CD4-positive, CD25-positive, alpha-beta regulatory T cell (primary cell): ENCODE measurements around the gene AGT. TPM values are rescaled to one million over a fixed set of nuclear protein-coding genes. Genes with fewer than 3 reads are reported as not detected.

Source experiments
- ATAC-seq, 2 donors: fragments of 150-1000 bp; cut with Tn5 transposase; one replicate each; pipeline ENCODE4 v1.10.0; 2021; ENCODE audit warnings: low read depth in 2 of 2, moderate number of reproducible peaks in 2 of 2, moderate library complexity in 1 of 2
- DNase-seq, 3 donors: peaks; one replicate each; pipeline versions ENCODE4 v3.0.0 to v3.0.0-alpha.2; 2012 to 2022; ENCODE audit warnings: mixed read lengths in 1 of 3
- H3K27ac ChIP-seq: one replicate; pipeline ENCODE4 v1.7.0; 2013; ENCODE audit warnings: mild to moderate bottlenecking, low read length; ENCODE audit not compliant: insufficient read depth, poor library complexity, severe bottlenecking
- H3K27me3 ChIP-seq: one replicate; pipeline ENCODE4 v1.7.0; 2013; ENCODE audit warnings: low read length; ENCODE audit not compliant: control insufficient read depth, insufficient read depth
- H3K36me3 ChIP-seq: one replicate; pipeline ENCODE4 v1.7.0; 2013; ENCODE audit warnings: mild to moderate bottlenecking, low read length, moderate library complexity; ENCODE audit not compliant: control insufficient read depth, insufficient read depth
- H3K4me1 ChIP-seq: 2 replicates; pipeline ENCODE4 v1.7.0; 2013; ENCODE audit warnings: mild to moderate bottlenecking, low read length; ENCODE audit not compliant: insufficient read depth, control insufficient read depth, poor library complexity, severe bottlenecking
- H3K4me3 ChIP-seq: one replicate; pipeline ENCODE4 v1.7.0; 2013; ENCODE audit warnings: low read depth, mild to moderate bottlenecking, low read length, moderate library complexity
- H3K9me3 ChIP-seq, 2 experiments: 1 replicate in 1 of 2; 2 replicates in 1 of 2; pipeline ENCODE4 v1.7.0; 2013; ENCODE audit warnings: low read length in 2 of 2, mild to moderate bottlenecking in 1 of 2, moderate library complexity in 1 of 2; ENCODE audit not compliant: control insufficient read depth in 2 of 2
- H3K27ac Mint-ChIP-seq, 3 donors: one replicate each; pipeline ENCODE4 v1.8.0; 2020 to 2022; ENCODE audit warnings: mild to moderate bottlenecking in 3 of 3, mixed read lengths in 3 of 3, moderate library complexity in 2 of 3
- H3K27me3 Mint-ChIP-seq: one replicate; pipeline ENCODE4 v1.8.0; 2022; ENCODE audit warnings: mild to moderate bottlenecking, mixed read lengths
- H3K36me3 Mint-ChIP-seq: one replicate; pipeline ENCODE4 v1.8.0; 2020; ENCODE audit warnings: mixed read lengths
- H3K4me1 Mint-ChIP-seq, 4 donors: one replicate each; pipeline ENCODE4 v1.8.0; 2020 to 2022; ENCODE audit warnings: mixed read lengths in 4 of 4, mild to moderate bottlenecking in 1 of 4
- H3K4me3 Mint-ChIP-seq, 4 donors: one replicate each; pipeline ENCODE4 v1.8.0; 2020 to 2022; ENCODE audit warnings: mild to moderate bottlenecking in 4 of 4, mixed read lengths in 4 of 4, moderate library complexity in 3 of 4
- H3K9me3 Mint-ChIP-seq, 7 donors: one replicate each; pipeline ENCODE4 v1.8.0; 2020 to 2022; ENCODE audit warnings: mixed read lengths in 7 of 7, mild to moderate bottlenecking in 3 of 7, moderate library complexity in 2 of 7
- polyA plus RNA-seq, 4 donors: library from polyadenylated mRNA; unstranded; fragments of 300-500 nt; fragmentation: Illumina TruSeq; gene quantifications; one replicate each; pipeline ENCODE4 v1.2.3, GENCODE V29; 2021
- total RNA-seq: library from RNA; stranded (reverse); gene quantifications from one replicate; pipeline ENCODE4 v1.2.3, GENCODE V29; 2022

The AGT gene
- total and polyA plus RNA-seq, 5 donors from 2014 or later: not detected

GRCh38 chr1:230709619-230710542 is 4.0 kb downstream of the AGT start:
- Mint-ChIP-seq H3K36me3 (no peaks in the 10 kb centered on the region), H3K9me3 (peaks cover 0 to 4% (median 0%) of the 10 kb centered on the region in 7 donors), H3K27ac (no peak overlapping the region), H3K4me3 (no peak overlapping the region), H3K27me3 (no peaks in the 10 kb centered on the region), H3K4me1 (peaks cover 0 to 5% (median 1%) of the 10 kb centered on the region in 4 donors)
- Histone ChIP-seq H3K27me3 (peaks cover under 1% of the 10 kb centered on the region), H3K36me3 (no peaks in the 10 kb centered on the region), H3K9me3 (no peaks in the 10 kb centered on the region), H3K4me1 (no peaks in the 10 kb centered on the region), H3K4me3 (no peak overlapping the region), H3K27ac (no peak overlapping the region)
- DNase-seq: no peak
- ATAC-seq: no peak

GRCh38 chr1:230708631-230709580 is 5.0 kb downstream of the AGT start:
- Histone ChIP-seq H3K4me3 (no peak overlapping the region), H3K27ac (no peak overlapping the region), H3K9me3 (no peaks in the 10 kb centered on the region), H3K36me3 (no peaks in the 10 kb centered on the region), H3K27me3 (no peaks in the 10 kb centered on the region), H3K4me1 (no peaks in the 10 kb centered on the region)
- Mint-ChIP-seq H3K36me3 (no peaks in the 10 kb centered on the region), H3K4me3 (no peak overlapping the region), H3K4me1 (peaks cover 0 to 5% (median 1%) of the 10 kb centered on the region in 4 donors), H3K27ac (no peak overlapping the region), H3K9me3 (peaks cover 0 to 4% (median 0%) of the 10 kb centered on the region in 7 donors), H3K27me3 (no peaks in the 10 kb centered on the region)
- DNase-seq: no peak
- no peak for ATAC-seq

GRCh38 chr1:230707732-230708630 is 5.9 kb downstream of the AGT start:
- DNase-seq: no peak
- no peak overlapping the region for H3K27ac ChIP-seq
- Mint-ChIP-seq H3K27ac (no peak overlapping the region), H3K36me3 (no peaks in the 10 kb centered on the region), H3K9me3 (peaks cover 0 to 4% (median 0%) of the 10 kb centered on the region in 7 donors), H3K4me1 (peaks cover 0 to 5% (median 1%) of the 10 kb centered on the region in 4 donors), H3K4me3 (no peak overlapping the region), H3K27me3 (no peaks in the 10 kb centered on the region)
- no peaks in the 10 kb centered on the region for H3K27me3 ChIP-seq
- no peaks in the 10 kb centered on the region for H3K36me3 ChIP-seq
- no peak overlapping the region for H3K4me3 ChIP-seq
- H3K4me1 ChIP-seq: no peaks in the 10 kb centered on the region
- ATAC-seq: peak in 1 of 2 donors; percentile 13
- H3K9me3 ChIP-seq: no peaks in the 10 kb centered on the region

GRCh38 chr1:230706887-230707731 is 6.8 kb downstream of the AGT start:
- Mint-ChIP-seq H3K4me3 (no peak overlapping the region), H3K9me3 (peaks cover 0 to 4% (median 0%) of the 10 kb centered on the region in 7 donors), H3K36me3 (no peaks in the 10 kb centered on the region), H3K27me3 (no peaks in the 10 kb centered on the region), H3K27ac (peak overlapping the region in 1 of 3 donors; percentile 26), H3K4me1 (peaks cover 0 to 5% (median 1%) of the 10 kb centered on the region in 4 donors)
- Histone ChIP-seq H3K9me3 (no peaks in the 10 kb centered on the region), H3K4me3 (no peak overlapping the region), H3K27me3 (no peaks in the 10 kb centered on the region), H3K36me3 (no peaks in the 10 kb centered on the region), H3K4me1 (no peaks in the 10 kb centered on the region), H3K27ac (no peak overlapping the region)
- no peak for DNase-seq
- ATAC-seq: no peak

- no peak for DNase-seq
- Mint-ChIP-seq H3K27ac (no peak overlapping the region), H3K4me3 (no peak overlapping the region), H3K9me3 (peaks cover 0 to 2% (median 0%) of the 10 kb centered on the region in 7 donors), H3K4me1 (peaks cover 0 to 5% (median 1%) of the 10 kb centered on the region in 4 donors), H3K27me3 (no peaks in the 10 kb centered on the region), H3K36me3 (no peaks in the 10 kb centered on the region)
- ATAC-seq: no peak
- H3K36me3 ChIP-seq: no peaks in the 10 kb centered on the region
- H3K27me3 ChIP-seq: no peaks in the 10 kb centered on the region
- no peak overlapping the region for H3K4me3 ChIP-seq
- H3K4me1 ChIP-seq: no peaks in the 10 kb centered on the region
- no peak overlapping the region for H3K27ac ChIP-seq
- H3K9me3 ChIP-seq: no peaks in the 10 kb centered on the region
These were observed 7.8 kb downstream of the AGT start for GRCh38 chr1:230706020-230706699.

GRCh38 chr1:230705289-230706019 is 8.5 kb downstream of the AGT start:
- Histone ChIP-seq H3K27me3 (no peaks in the 10 kb centered on the region), H3K4me1 (no peaks in the 10 kb centered on the region), H3K4me3 (no peak overlapping the region), H3K36me3 (no peaks in the 10 kb centered on the region), H3K9me3 (no peaks in the 10 kb centered on the region), H3K27ac (no peak overlapping the region)
- Mint-ChIP-seq H3K27me3 (no peaks in the 10 kb centered on the region), H3K36me3 (no peaks in the 10 kb centered on the region), H3K27ac (no peak overlapping the region), H3K9me3 (peaks cover 0 to 2% (median 0%) of the 10 kb centered on the region in 7 donors), H3K4me3 (no peak overlapping the region), H3K4me1 (peaks cover 0 to 5% (median 1%) of the 10 kb centered on the region in 4 donors)
- ATAC-seq (no peak), DNase-seq (no peak)
